NK-92 treated with Interleukin-12 subunit alpha and Interleukin-12 subunit beta, amount 100 ng/mL, for 24 hours (cell line): Measurements from ENCODE around the gene PCDHGB7.
"Not testable (repeated sequence)": the region's sequence is repeated elsewhere in the genome, so short reads cannot be mapped to it uniquely, and the experiment has no call there.

Experiments
- DNase-seq: peaks from one replicate; lab custom pipeline; 2025; lab: John Stamatoyannopoulos, UW

The PCDHGB7 gene

DNA sequence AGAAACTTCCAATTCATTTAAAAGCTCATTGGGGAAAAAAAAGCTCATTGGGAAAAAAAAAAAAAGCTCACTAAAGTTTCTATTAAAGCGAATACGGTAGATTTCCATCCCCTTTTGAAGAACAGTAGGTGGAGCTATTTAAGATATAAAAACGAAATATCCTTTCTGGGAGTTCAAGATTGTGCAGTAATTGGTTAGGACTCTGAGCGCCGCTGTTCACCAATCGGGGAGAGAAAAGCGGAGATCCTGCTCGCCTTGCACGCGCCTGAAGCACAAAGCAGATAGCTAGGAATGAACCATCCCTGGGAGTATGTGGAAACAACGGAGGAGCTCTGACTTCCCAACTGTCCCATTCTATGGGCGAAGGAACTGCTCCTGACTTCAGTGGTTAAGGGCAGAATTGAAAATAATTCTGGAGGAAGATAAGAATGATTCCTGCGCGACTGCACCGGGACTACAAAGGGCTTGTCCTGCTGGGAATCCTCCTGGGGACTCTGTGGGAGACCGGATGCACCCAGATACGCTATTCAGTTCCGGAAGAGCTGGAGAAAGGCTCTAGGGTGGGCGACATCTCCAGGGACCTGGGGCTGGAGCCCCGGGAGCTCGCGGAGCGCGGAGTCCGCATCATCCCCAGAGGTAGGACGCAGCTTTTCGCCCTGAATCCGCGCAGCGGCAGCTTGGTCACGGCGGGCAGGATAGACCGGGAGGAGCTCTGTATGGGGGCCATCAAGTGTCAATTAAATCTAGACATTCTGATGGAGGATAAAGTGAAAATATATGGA, 13.0 kb downstream of the PCDHGB7 start, which contains the start of gene PCDHGA12:
PCDHGA12 (plus strand) TSS at position 176 of the 782 bp plus-strand sequence; CDS start at position 429, 253 bp downstream.
- DNase-seq: no peak

DNA sequence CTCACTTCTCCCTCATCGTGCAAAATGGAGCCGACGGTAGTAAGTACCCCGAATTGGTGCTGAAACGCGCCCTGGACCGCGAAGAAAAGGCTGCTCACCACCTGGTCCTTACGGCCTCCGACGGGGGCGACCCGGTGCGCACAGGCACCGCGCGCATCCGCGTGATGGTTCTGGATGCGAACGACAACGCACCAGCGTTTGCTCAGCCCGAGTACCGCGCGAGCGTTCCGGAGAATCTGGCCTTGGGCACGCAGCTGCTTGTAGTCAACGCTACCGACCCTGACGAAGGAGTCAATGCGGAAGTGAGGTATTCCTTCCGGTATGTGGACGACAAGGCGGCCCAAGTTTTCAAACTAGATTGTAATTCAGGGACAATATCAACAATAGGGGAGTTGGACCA, 13.8 kb downstream of the PCDHGB7 start:
- DNase-seq: no peak

DNA sequence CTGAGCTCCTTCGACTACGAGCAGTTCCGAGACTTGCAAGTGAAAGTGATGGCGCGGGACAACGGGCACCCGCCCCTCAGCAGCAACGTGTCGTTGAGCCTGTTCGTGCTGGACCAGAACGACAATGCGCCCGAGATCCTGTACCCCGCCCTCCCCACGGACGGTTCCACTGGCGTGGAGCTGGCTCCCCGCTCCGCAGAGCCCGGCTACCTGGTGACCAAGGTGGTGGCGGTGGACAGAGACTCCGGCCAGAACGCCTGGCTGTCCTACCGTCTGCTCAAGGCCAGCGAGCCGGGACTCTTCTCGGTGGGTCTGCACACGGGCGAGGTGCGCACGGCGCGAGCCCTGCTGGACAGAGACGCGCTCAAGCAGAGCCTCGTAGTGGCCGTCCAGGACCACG, 14.8 kb downstream of the PCDHGB7 start:
- not testable (repeated sequence) for DNase-seq

DNA sequence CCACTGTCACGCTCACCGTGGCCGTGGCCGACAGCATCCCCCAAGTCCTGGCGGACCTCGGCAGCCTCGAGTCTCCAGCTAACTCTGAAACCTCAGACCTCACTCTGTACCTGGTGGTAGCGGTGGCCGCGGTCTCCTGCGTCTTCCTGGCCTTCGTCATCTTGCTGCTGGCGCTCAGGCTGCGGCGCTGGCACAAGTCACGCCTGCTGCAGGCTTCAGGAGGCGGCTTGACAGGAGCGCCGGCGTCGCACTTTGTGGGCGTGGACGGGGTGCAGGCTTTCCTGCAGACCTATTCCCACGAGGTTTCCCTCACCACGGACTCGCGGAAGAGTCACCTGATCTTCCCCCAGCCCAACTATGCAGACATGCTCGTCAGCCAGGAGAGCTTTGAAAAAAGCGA, 15.2 kb downstream of the PCDHGB7 start:
- DNase-seq: not testable (repeated sequence)

DNA sequence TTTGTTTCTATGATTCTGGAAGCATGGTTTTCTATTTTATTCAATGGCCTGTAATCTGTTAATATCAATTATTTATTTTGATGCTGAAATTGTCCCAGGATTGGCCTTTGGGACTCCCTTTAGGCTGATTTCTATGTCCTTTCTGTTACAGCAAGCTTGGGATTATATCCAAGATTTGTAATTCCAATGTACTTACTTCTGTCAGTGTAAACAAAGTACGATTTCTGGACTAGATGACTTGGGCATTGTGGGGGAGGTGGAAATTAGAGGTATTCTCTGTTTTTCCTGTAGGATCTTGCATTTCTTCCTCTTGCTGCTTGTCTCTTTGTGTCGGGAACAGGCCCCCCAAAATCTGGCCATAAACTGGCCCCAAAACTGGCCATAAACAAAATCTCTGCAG, 16.5 kb downstream of the PCDHGB7 start:
- DNase-seq: no peak

DNA sequence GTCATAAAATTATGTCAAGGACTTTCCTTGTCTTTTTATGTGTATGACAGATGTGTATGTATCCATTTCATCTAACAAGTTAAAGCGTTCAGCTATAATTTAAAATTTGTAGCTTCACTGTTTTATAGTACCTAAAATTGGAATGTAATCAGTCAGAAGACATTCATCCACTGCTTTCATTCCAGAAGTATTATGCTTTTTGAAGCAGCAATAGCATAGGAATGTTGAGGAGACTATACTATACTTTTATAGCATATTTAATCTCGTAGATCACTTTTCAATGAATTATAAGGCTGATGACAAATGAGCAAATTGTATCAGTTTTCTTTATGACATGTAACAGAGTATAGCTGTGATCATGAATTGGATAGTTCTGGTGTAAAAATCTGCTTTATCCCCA, 19.7 kb downstream of the PCDHGB7 start:
- DNase-seq: no peak

DNA sequence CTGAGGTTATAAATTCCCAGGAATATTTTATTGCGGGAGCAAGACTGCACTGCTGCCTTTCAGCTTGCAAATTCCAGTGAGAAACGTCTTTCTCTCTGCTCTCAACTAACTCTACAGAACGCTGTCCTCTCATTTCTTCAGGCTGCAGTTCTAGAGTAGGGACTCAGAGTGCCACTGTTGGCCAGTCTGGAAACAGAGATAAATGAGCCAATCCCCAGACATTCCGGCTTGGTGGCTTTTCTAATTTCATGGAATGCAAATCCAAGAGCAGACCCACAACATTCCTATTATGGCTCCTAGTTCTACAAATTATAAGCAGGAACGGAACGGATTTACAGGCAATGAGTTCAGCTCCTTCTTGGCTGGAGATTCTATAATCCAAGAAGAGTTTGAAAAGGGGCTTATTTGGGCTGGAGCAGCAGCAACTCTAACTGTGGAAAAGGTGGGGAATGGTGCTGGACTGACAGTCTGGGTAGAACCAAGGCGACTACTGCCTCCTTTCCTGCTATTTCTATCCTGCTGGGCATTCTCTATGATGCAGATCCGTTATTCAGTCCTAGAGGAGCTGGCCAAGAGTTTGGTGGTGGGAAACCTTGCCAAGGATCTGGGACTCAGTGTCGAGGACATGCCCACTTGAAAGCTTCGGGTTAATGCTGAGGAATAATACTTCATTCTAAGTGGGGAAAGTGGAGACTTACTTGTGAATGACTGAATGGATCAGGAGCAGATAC, 22.1 kb downstream of the PCDHGB7 start:
- DNase-seq: no peak

DNA sequence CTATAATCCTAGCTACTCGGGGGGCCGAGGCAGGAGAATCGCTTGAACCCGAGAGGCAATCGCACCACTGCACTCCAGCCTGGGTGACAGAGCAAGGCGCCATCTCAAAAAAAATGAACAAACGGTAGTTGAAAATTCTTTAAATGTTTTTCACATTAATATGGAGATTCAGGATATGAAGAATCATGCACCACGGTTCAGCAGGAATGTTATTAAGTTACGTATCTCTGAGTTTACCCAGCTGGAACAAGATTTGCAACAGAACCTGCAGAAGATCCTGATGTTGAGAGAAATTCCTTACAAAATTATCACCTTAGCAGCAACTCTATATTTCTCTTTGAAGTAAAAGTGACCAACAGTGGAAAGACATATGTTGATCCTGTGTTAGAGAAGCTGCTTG, 22.9 kb downstream of the PCDHGB7 start:
- DNase-seq: no peak

DNA sequence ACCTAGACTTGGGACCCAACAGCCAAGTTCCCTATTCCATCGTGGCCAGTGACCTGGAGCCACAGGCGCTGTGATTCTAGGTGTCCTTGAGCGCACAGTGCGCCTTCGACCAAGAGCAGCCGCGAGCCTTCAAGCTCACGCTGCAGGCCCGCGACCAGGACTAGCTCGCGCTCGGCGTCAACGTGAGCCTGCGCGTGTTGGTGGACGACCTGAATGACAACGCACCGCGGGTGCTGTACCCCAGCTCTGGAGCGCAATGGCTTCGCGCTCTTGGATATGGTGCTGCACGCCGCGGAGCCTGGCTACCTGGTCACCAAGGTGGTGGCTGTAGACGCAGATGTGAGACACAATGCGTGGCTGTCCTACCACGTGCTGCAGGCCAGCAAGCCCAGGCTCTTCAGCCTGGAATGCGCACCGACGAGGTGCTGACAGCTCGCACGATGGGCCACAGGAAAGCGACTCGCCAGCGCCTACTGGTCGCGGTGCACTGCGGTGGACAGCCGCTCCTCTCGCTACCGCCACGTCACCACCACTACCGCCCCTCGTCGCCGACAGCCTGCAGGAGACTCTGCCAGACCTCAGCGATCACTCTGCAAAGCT, 24.2 kb downstream of the PCDHGB7 start:
- DNase-seq: no peak

DNA sequence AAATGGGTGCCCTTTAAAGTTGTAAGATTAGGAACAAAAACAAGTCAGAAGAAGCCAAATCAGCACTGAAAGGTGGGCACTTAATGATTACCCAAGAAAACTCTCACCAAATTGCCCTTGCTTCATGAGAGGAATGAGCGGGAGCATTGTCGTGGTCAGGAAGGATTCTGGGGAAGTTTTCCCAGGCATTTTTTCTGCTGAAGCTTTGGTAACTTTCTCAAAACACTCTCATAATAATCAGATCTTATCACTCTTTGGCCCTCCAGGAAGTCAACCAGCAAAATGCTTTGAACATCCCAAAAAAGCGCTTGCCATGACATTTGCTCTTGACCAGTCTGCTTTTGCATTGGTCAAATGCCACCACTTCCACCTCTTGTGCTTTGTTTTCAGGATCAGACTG, 47.9 kb downstream of the PCDHGB7 start:
- DNase-seq: no peak
